ENCODE measurements around the gene F2RL3.
"Not testable (repeated sequence)": the region's sequence is repeated elsewhere in the genome, so short reads cannot be mapped to it uniquely, and the experiment has no call there.

Gene F2RL3

GRCh38 chr19:16872728-16873127 lies 16.1 kb upstream of the F2RL3 start:
- H3K4me3 ChIP-seq (ENCODE audit: control insufficient read depth, low read depth, low read length): no peak overlapping the region
- DNase-seq (ENCODE audit: low read depth): no peak
- TF ChIP-seq CTCF (IDR thresholded peaks at IDR 0.05; ENCODE audit: control insufficient read depth, insufficient read depth, low read depth, low read length, missing control alignments): no peak

GRCh38 chr19:16873594-16873993 lies 15.2 kb upstream of the F2RL3 start:
- no peak for TF ChIP-seq CTCF (IDR thresholded peaks at IDR 0.05; ENCODE audit: control insufficient read depth, insufficient read depth, low read depth, low read length, missing control alignments)
- H3K4me3 ChIP-seq (ENCODE audit: control insufficient read depth, low read depth, low read length): no peak overlapping the region
- no peak for DNase-seq (ENCODE audit: low read depth)

GRCh38 chr19:16874250-16874977 lies 14.4 kb upstream of the F2RL3 start:
- no peak for DNase-seq (ENCODE audit: low read depth)
- no peak overlapping the region for H3K4me3 ChIP-seq (ENCODE audit: control insufficient read depth, low read depth, low read length)

GRCh38 chr19:16874978-16875299 lies 13.9 kb upstream of the F2RL3 start:
- H3K4me3 ChIP-seq (ENCODE audit: control insufficient read depth, low read depth, low read length); DNase-seq (ENCODE audit: low read depth): not testable (repeated sequence)

More at GRCh38 chr19:16874250-16874977, 14.4 kb upstream of the F2RL3 start:
- no peak for TF ChIP-seq CTCF (IDR thresholded peaks at IDR 0.05; ENCODE audit: control insufficient read depth, insufficient read depth, low read depth, low read length, missing control alignments)

GRCh38 chr19:16875584-16876555 lies 12.9 kb upstream of the F2RL3 start:
- no peak overlapping the region for H3K4me3 ChIP-seq (ENCODE audit: control insufficient read depth, low read depth, low read length)
- no peak for TF ChIP-seq CTCF (IDR thresholded peaks at IDR 0.05; ENCODE audit: control insufficient read depth, insufficient read depth, low read depth, low read length, missing control alignments)
- no peak for DNase-seq (ENCODE audit: low read depth)

- DNase-seq (ENCODE audit: low read depth): no peak
- TF ChIP-seq CTCF (IDR thresholded peaks at IDR 0.05; ENCODE audit: control insufficient read depth, insufficient read depth, low read depth, low read length, missing control alignments): no peak
- H3K4me3 ChIP-seq (ENCODE audit: control insufficient read depth, low read depth, low read length): no peak overlapping the region
Observed at GRCh38 chr19:16876904-16877361, 11.9 kb upstream of the F2RL3 start.

- TF ChIP-seq CTCF (IDR thresholded peaks at IDR 0.05; ENCODE audit: control insufficient read depth, insufficient read depth, low read depth, low read length, missing control alignments): no peak
- no peak for DNase-seq (ENCODE audit: low read depth)
- no peak overlapping the region for H3K4me3 ChIP-seq (ENCODE audit: control insufficient read depth, low read depth, low read length)
Observed at GRCh38 chr19:16877581-16877980, 11.2 kb upstream of the F2RL3 start.

Data from AG09309 (cell line).